CD4-positive, alpha-beta T cell (primary cell): Measurements from ENCODE around the gene SLC30A2. TPM values are rescaled to one million over a fixed set of nuclear protein-coding genes. Genes with fewer than 3 reads are reported as not detected.

Experiments used
- ATAC-seq: fragments of 200-7000 bp; cut with Tn5 transposase; one replicate; pipeline ENCODE4 v1.10.0; 2022; ENCODE audit warnings: mild to moderate bottlenecking; ENCODE audit not compliant: poor library complexity
- CTCF ChIA-PET: fragments of 350-600 bp; sonication (Branson Sonifier 250); formaldehyde crosslinking; loops from one replicate; lab custom pipeline; 2021; ENCODE audit warnings: antibody characterized with exemption, inconsistent platforms; lab: Charles Lee
- POLR2A ChIA-PET: fragments of 350-600 bp; sonication (Branson Sonifier 250); formaldehyde crosslinking; loops from one replicate; lab custom pipeline; 2021; ENCODE audit warnings: antibody characterized with exemption, inconsistent platforms; lab: Charles Lee
- DNase-seq, 14 experiments: peaks; one replicate each; pipeline ENCODE4 v3.0.0-alpha.2; 2013 to 2020; ENCODE audit warnings: mixed read lengths in 2 of 14
- H3K27ac ChIP-seq, 2 donors: one replicate each; pipeline versions ENCODE4 v1.5.1 to v1.7.0; 2013; ENCODE audit warnings: low read length in 2 of 2, low read depth in 1 of 2, mild to moderate bottlenecking in 1 of 2
- H3K27me3 ChIP-seq, 2 experiments: 1 replicate in 1 of 2; 2 replicates in 1 of 2; pipeline versions ENCODE4 v1.6.1 to v1.7.0; 2013; ENCODE audit warnings: low read length in 2 of 2, control low read depth in 1 of 2, mild to moderate bottlenecking in 1 of 2, moderate library complexity in 1 of 2; ENCODE audit not compliant: insufficient read depth in 2 of 2, control insufficient read depth in 1 of 2
- H3K36me3 ChIP-seq: one replicate; pipeline ENCODE4 v1.6.1; 2013; ENCODE audit warnings: low read length, control low read depth; ENCODE audit not compliant: insufficient read depth
- H3K4me1 ChIP-seq: one replicate; pipeline ENCODE4 v1.6.1; 2013; ENCODE audit warnings: low read length, control low read depth; ENCODE audit not compliant: insufficient read depth
- H3K4me3 ChIP-seq: one replicate; pipeline ENCODE4 v1.5.1; 2013; ENCODE audit warnings: mild to moderate bottlenecking, low read length, moderate library complexity
- H3K9me3 ChIP-seq, 2 experiments: 1 replicate in 1 of 2; 2 replicates in 1 of 2; pipeline versions ENCODE4 v1.6.1 to v1.7.0; 2013; ENCODE audit warnings: low read length in 2 of 2, mild to moderate bottlenecking in 2 of 2, control low read depth in 1 of 2, moderate library complexity in 1 of 2; ENCODE audit not compliant: control insufficient read depth in 1 of 2, insufficient read depth in 1 of 2
- H3K27ac Mint-ChIP-seq: one replicate; pipeline ENCODE4 v1.8.0; 2020; ENCODE audit warnings: mixed read lengths
- H3K27me3 Mint-ChIP-seq: one replicate; pipeline ENCODE4 v1.8.0; 2021; ENCODE audit warnings: mixed read lengths
- H3K36me3 Mint-ChIP-seq: one replicate; pipeline ENCODE4 v1.8.0; 2021; ENCODE audit warnings: low read depth, mixed read lengths
- H3K4me1 Mint-ChIP-seq: one replicate; pipeline ENCODE4 v1.8.0; 2021; ENCODE audit warnings: low read depth, mixed read lengths
- H3K4me3 Mint-ChIP-seq: one replicate; pipeline ENCODE4 v1.8.0; 2020; ENCODE audit warnings: mild to moderate bottlenecking, mixed read lengths
- H3K9me3 Mint-ChIP-seq: one replicate; pipeline ENCODE4 v1.8.0; 2020; ENCODE audit warnings: mixed read lengths
- CTCF ChIP-seq: fragments of 200-600 bp; IDR thresholded peaks from one replicate; pipeline ENCODE4 v1.8.0; 2022; ENCODE audit warnings: antibody characterized with exemption, mild to moderate bottlenecking
- intact Hi-C, 2 experiments: fragments of 100-400 bp; cut with DNase I in 1 of 2; cut with micrococcal nuclease in 1 of 2; formaldehyde crosslinking; loops; one replicate each; pipeline versions ENCODE4 v1.15.1 to v1.9.0; 2023 to 2025; cut with DNase I, micrococcal nuclease
- total RNA-seq, 174 experiments: library from RNA in 2 of 174; stranded (reverse) in 2 of 174; gene quantifications; one replicate each; pipeline ENCODE4 v1.2.3 and lab custom pipeline; 2021 to 2026

Gene SLC30A2
- total RNA-seq, 2 experiments from 2014 or later: not detected

GRCh38 chr1:26092422-26092821 is 46.5 kb upstream of the SLC30A2 start:
- Histone ChIP-seq H3K4me3 (no peak overlapping the region), H3K9me3 (no peaks in the 10 kb centered on the region), H3K27me3 (peaks cover 0 to 11% of the 10 kb centered on the region in 2 experiments), H3K27ac (no peak overlapping the region), H3K4me1 (no peaks in the 10 kb centered on the region), H3K36me3 (no peaks in the 10 kb centered on the region)
- H3K27ac Mint-ChIP-seq: no peak overlapping the region
- H3K9me3 Mint-ChIP-seq: no peaks in the 10 kb centered on the region
- no peaks in the 10 kb centered on the region for H3K36me3 Mint-ChIP-seq
- ATAC-seq: no peak
- ChIA-PET POLR2A (no interaction called here), CTCF (no interaction called here)
- no peak for DNase-seq
- no peaks in the 10 kb centered on the region for H3K4me1 Mint-ChIP-seq
- peaks cover 20% of the 10 kb centered on the region for H3K27me3 Mint-ChIP-seq
- no peak overlapping the region for H3K4me3 Mint-ChIP-seq
- intact Hi-C loops: no loop called here
- TF ChIP-seq CTCF: no peak

- Mint-ChIP-seq H3K27me3 (peaks cover 26% of the 10 kb centered on the region), H3K4me1 (no peaks in the 10 kb centered on the region), H3K27ac (no peak overlapping the region), H3K4me3 (no peak overlapping the region), H3K36me3 (no peaks in the 10 kb centered on the region), H3K9me3 (no peaks in the 10 kb centered on the region)
- ChIA-PET POLR2A (no interaction called here), CTCF (no interaction called here)
- intact Hi-C loops: no loop called here
- no peaks in the 10 kb centered on the region for H3K9me3 ChIP-seq
- no peak for DNase-seq
- H3K4me3 ChIP-seq: no peak overlapping the region
- ATAC-seq: no peak
- no peaks in the 10 kb centered on the region for H3K36me3 ChIP-seq
- H3K27me3 ChIP-seq: peaks cover 4 to 11% of the 10 kb centered on the region in 2 experiments
- no peak overlapping the region for H3K27ac ChIP-seq
- H3K4me1 ChIP-seq: no peaks in the 10 kb centered on the region
- no peak for TF ChIP-seq CTCF
Measured at GRCh38 chr1:26090893-26091292, 45.0 kb upstream of the SLC30A2 start.

- H3K36me3 Mint-ChIP-seq: no peaks in the 10 kb centered on the region
Measured at GRCh38 chr1:26089125-26089524, 43.2 kb upstream of the SLC30A2 start.

More at GRCh38 chr1:26089125-26089524, 43.2 kb upstream of the SLC30A2 start:
- CTCF ChIA-PET: no interaction called here
- DNase-seq: no peak
- POLR2A ChIA-PET: no interaction called here
- Mint-ChIP-seq H3K27ac (no peak overlapping the region), H3K9me3 (no peaks in the 10 kb centered on the region), H3K27me3 (peaks cover 35% of the 10 kb centered on the region), H3K4me3 (no peak overlapping the region), H3K4me1 (no peaks in the 10 kb centered on the region)
- TF ChIP-seq CTCF: no peak
- Histone ChIP-seq H3K4me1 (no peaks in the 10 kb centered on the region), H3K27ac (no peak overlapping the region), H3K36me3 (no peaks in the 10 kb centered on the region), H3K9me3 (no peaks in the 10 kb centered on the region), H3K4me3 (no peak overlapping the region), H3K27me3 (peaks cover 4 to 9% of the 10 kb centered on the region in 2 experiments)
- no peak for ATAC-seq
- intact Hi-C loops: loop anchor here in 1 of 2 experiments (10.0 kb wide), 1 partner anchor 166 kb away; no protein-coding TSS in a partner anchor
